Erythroblast (primary cell): ENCODE data around the gene SOX30.

Experiments
- DNase-seq, 2 experiments: peaks; one replicate each; lab custom pipeline; 2025; lab: John Stamatoyannopoulos, UW
- GATA1 ChIP-seq: IDR thresholded peaks from 2 replicates; pipeline ENCODE4 v1.6.1; 2011; ENCODE audit warnings: low read depth, mild to moderate bottlenecking, control low read depth, low read length, moderate library complexity
- POLR2A ChIP-seq: IDR thresholded peaks from 2 replicates; pipeline ENCODE4 v1.6.1; 2011; ENCODE audit warnings: mild to moderate bottlenecking, low read length

Gene SOX30

DNA sequence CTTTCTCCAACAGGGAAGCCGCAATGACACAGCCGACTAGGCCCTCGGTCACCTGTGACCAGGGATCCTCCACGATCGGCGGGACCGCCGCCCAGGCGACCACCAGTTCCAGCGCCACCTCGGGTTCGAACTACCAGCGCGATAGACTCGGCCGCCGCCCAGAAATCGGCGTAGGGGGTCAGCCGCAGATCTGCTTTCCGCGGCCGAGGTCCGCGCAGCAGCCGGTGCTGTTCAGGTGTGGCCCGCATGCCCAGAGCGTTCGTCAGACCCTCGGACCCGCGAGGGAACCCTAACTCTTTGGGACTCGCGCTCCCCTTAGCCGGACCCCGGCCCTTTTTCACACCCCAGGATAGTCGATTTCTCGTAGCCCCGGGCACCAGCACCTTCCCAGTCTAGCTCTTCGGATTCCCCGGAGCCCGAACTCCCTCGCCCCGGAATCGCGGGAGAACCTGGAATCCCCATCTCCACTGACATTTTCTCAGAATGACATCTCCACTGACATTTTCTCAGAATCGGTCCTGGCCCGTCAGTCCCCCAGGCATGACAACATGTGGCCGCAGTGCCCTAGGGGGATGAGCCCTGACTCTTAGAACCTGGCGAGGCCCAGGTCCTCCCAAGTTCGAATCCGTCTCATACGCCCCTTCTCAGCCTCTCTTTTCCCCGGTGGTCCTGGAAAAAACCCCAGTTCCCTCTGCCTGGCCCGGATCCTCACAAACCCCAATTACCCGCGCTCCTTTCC, 19.5 kb upstream of the SOX30 start:
- no peak for TF ChIP-seq GATA1
- no peak for TF ChIP-seq POLR2A
- DNase-seq = no peak

- no peak for TF ChIP-seq GATA1
- DNase-seq = peak; percentile 7 to 21
Observed at GRCh38 chr5:157670662-157671591, 18.7 kb upstream of the SOX30 start, which contains the start of gene C5orf52. Gene C5orf52, plus strand, starts transcription at chr5:157671533. Its CDS starts 82 bp downstream, at chr5:157671615.

DNA sequence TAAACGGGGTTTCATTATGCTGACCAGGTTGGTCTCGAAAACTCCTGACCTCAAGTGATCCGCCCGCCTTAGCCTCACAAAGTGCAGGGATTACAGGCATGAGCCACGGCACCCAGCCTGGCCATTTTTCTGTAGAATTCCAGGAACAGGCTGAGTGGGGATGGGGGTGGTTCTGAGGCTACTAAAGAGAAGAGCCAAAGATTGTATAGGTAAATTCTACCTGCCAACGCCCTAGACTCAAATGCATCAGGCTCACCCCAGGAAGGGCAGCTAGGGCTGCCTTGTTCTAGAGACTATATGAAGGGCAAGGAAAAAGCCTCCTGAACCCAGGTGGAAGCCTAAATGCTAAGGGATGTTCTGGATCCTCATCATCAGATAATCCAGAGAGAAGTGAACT, 17.5 kb upstream of the SOX30 start:
- no peak for TF ChIP-seq GATA1
- DNase-seq = no peak

GRCh38 chr5:157668356-157668755, 16.1 kb upstream of the SOX30 start:
- TF ChIP-seq POLR2A (no peak), GATA1 (no peak)
- no peak for DNase-seq

- TF ChIP-seq POLR2A (no peak), GATA1 (no peak)
- no peak for DNase-seq
Observed at GRCh38 chr5:157665467-157666070, 13.3 kb upstream of the SOX30 start.

DNA sequence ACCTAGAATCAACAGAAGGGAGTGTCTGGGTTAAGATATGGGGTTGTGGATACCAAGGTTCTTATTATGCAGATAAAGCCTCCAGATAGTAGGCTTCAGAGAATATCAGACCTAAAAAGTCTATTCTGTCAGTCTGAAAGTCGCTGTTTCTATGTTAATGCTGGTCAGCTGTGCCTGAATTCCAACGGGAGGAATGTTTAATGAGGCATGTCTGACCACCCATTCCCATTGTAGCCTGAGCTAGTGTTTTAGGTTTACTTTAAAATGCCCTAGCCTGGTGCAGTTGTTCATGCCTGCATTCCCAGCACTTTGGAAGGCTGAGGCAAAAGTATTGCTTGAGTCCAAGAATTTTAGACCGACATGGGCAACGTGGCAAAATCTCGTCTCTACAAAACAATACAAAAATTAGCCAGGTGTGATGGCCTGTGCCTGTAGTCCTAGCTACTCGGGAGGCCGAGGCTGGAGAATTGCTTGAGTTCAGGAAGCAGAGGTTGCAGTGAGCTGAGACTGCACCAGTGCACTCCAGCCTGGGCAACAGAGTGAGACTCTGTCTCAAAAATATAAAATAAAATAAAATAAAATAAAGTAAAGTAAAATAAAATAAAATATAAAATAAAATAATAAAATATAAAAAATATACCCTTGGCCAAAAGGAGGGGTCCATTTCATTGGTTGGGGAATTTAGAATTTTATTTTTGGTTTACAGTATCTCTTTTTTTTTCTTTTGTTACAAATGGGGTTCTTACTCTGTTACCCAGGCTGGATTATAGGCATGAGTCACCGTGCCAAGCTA, 7.8 kb upstream of the SOX30 start:
- TF ChIP-seq GATA1 (no peak), POLR2A (no peak)
- peak in 1 of 2 experiments; percentile 49 for DNase-seq

- DNase-seq = no peak
- TF ChIP-seq GATA1 (no peak), POLR2A (no peak)
Observed at GRCh38 chr5:157658893-157659292, 6.7 kb upstream of the SOX30 start.

- DNase-seq = no peak
- no peak for TF ChIP-seq POLR2A
- TF ChIP-seq GATA1 = no peak
Observed at GRCh38 chr5:157657516-157657915, 5.3 kb upstream of the SOX30 start.

- DNase-seq = peak; percentile 72 to 84
- TF ChIP-seq POLR2A (no peak), GATA1 (no peak)
Observed at GRCh38 chr5:157651623-157652376, 438 bp downstream of the SOX30 start.

- TF ChIP-seq GATA1 (no peak), POLR2A (no peak)
- no peak for DNase-seq
Observed at GRCh38 chr5:157650991-157651611, 1.1 kb downstream of the SOX30 start.

- no peak for TF ChIP-seq GATA1
- DNase-seq = no peak
Observed at GRCh38 chr5:157649101-157649500, 3.1 kb downstream of the SOX30 start.

- DNase-seq = no peak
- no peak for TF ChIP-seq GATA1
- TF ChIP-seq POLR2A = no peak
Observed at GRCh38 chr5:157648275-157648990, 3.8 kb downstream of the SOX30 start.
